GM23338 (cell line): Measurements from ENCODE around the gene MAP3K15. TPM values are rescaled to one million over a fixed set of nuclear protein-coding genes. Genes with fewer than 3 reads are reported as not detected.

ENCODE experiments used
- ATAC-seq: fragments of 200-7000 bp; cut with Tn5 transposase; 3 replicates; pipeline ENCODE4 v1.9.1; 2020
- DNase-seq: peaks from one replicate; pipeline ENCODE4 v3.0.0-alpha.2; 2015; ENCODE audit warnings: low spot score
- H2AFZ ChIP-seq: fragments of 200-600 bp; sonication (generic); 2 replicates; pipeline ENCODE4 v1.8.0; 2016; ENCODE audit warnings: antibody characterized with exemption, mild to moderate bottlenecking, moderate library complexity
- H3F3A ChIP-seq: fragments of 200-600 bp; sonication (generic); replicated peaks from 2 replicates; pipeline ENCODE4 v1.8.0; 2017; ENCODE audit warnings: antibody characterized with exemption, mixed run types, low read depth
- H3K27ac ChIP-seq: fragments of 200-600 bp; sonication (generic); 2 replicates; pipeline ENCODE4 v1.6.1; 2016; ENCODE audit warnings: low read depth
- H3K27me3 ChIP-seq: fragments of 200-600 bp; sonication (generic); 2 replicates; pipeline ENCODE4 v1.8.0; 2016; ENCODE audit warnings: mild to moderate bottlenecking, mixed run types, moderate library complexity; ENCODE audit not compliant: insufficient read depth
- H3K36me3 ChIP-seq: fragments of 200-600 bp; sonication (generic); 2 replicates; pipeline ENCODE4 v1.8.0; 2016; ENCODE audit warnings: mild to moderate bottlenecking; ENCODE audit not compliant: insufficient read depth
- H3K4me1 ChIP-seq: fragments of 200-600 bp; sonication (generic); 2 replicates; pipeline ENCODE4 v1.8.0; 2016; ENCODE audit warnings: mild to moderate bottlenecking, moderate library complexity; ENCODE audit not compliant: insufficient read depth
- H3K4me2 ChIP-seq: fragments of 200-600 bp; sonication (generic); 2 replicates; pipeline ENCODE4 v1.7.1; 2017; ENCODE audit warnings: mixed run types
- H3K4me3 ChIP-seq: fragments of 200-600 bp; sonication (generic); 2 replicates; pipeline ENCODE4 v1.6.1; 2016; ENCODE audit warnings: mixed run types
- H3K79me2 ChIP-seq: fragments of 200-600 bp; sonication (generic); replicated peaks from 2 replicates; pipeline ENCODE4 v1.8.0; 2017; ENCODE audit warnings: mild to moderate bottlenecking; ENCODE audit not compliant: insufficient read depth
- H3K9me2 ChIP-seq: fragments of 200-600 bp; sonication (generic); 2 replicates; pipeline ENCODE4 v1.8.0; 2017; ENCODE audit not compliant: insufficient read depth
- H4K20me1 ChIP-seq: fragments of 200-600 bp; sonication (generic); replicated peaks from 2 replicates; pipeline ENCODE4 v1.8.0; 2017; ENCODE audit warnings: mild to moderate bottlenecking; ENCODE audit not compliant: insufficient read depth
- H3K27ac Mint-ChIP-seq: 2 replicates; pipeline ENCODE4 v1.8.0; 2020; ENCODE audit warnings: inconsistent platforms, mild to moderate bottlenecking, moderate library complexity, mixed read lengths
- H3K27me3 Mint-ChIP-seq: 3 replicates; pipeline ENCODE4 v1.8.0; 2022; ENCODE audit warnings: low read depth, mild to moderate bottlenecking, moderate library complexity, mixed read lengths, inconsistent platforms; ENCODE audit not compliant: insufficient read depth, poor library complexity
- H3K36me3 Mint-ChIP-seq: 3 replicates; pipeline ENCODE4 v1.8.0; 2021; ENCODE audit warnings: low read depth, mild to moderate bottlenecking, inconsistent platforms, moderate library complexity, mixed read lengths
- H3K4me1 Mint-ChIP-seq: 3 replicates; pipeline ENCODE4 v1.8.0; 2020; ENCODE audit warnings: mild to moderate bottlenecking, inconsistent platforms, mixed read lengths
- H3K4me3 Mint-ChIP-seq: 3 replicates; pipeline ENCODE4 v1.8.0; 2021; ENCODE audit warnings: moderate library complexity, mild to moderate bottlenecking, inconsistent platforms, mixed read lengths
- H3K9me3 Mint-ChIP-seq: 3 replicates; pipeline ENCODE4 v1.8.0; 2020; ENCODE audit warnings: moderate library complexity, mild to moderate bottlenecking, inconsistent platforms, mixed read lengths
- CREB1 ChIP-seq: fragments of 250-450 bp; sonication (Bioruptor Pico); IDR thresholded peaks from 2 replicates; pipeline ENCODE4 v1.5.0; 2020; ENCODE audit warnings: low read depth, mild to moderate bottlenecking, moderate library complexity
- ETS1 ChIP-seq: IDR thresholded peaks from 2 replicates; pipeline ENCODE4 v1.6.1; 2016; ENCODE audit warnings: antibody characterized with exemption
- EZH2 ChIP-seq: fragments of 200-600 bp; sonication (generic); IDR thresholded peaks from one replicate; pipeline ENCODE4 v1.8.0; 2017; ENCODE audit warnings: antibody characterized with exemption, mild to moderate bottlenecking, low read depth; ENCODE audit not compliant: unreplicated experiment
- EZH2phosphoT487 ChIP-seq: fragments of 200-600 bp; sonication (generic); IDR thresholded peaks from one replicate; pipeline ENCODE4 v1.8.1; 2018; ENCODE audit warnings: antibody characterized with exemption; ENCODE audit not compliant: unreplicated experiment
- JUNB ChIP-seq: IDR thresholded peaks from one replicate; pipeline ENCODE4 v1.6.1; 2016; ENCODE audit warnings: antibody characterized with exemption; ENCODE audit not compliant: unreplicated experiment
- NANOG ChIP-seq: IDR thresholded peaks from 2 replicates; pipeline ENCODE4 v1.6.1; 2016; ENCODE audit warnings: antibody characterized with exemption, borderline replicate concordance
- POLR2AphosphoS5 ChIP-seq: IDR thresholded peaks from 2 replicates; pipeline ENCODE4 v1.6.1; 2016; ENCODE audit warnings: antibody characterized with exemption, low read depth
- STAT1 ChIP-seq: IDR thresholded peaks from one replicate; pipeline ENCODE4 v1.6.1; 2016; ENCODE audit warnings: antibody characterized with exemption; ENCODE audit not compliant: unreplicated experiment
- ZNF114 ChIP-seq: fragments of 250-450 bp; sonication (Bioruptor Pico); IDR thresholded peaks from 2 replicates; pipeline ENCODE4 v1.5.0; 2020; ENCODE audit warnings: mild to moderate bottlenecking, moderate library complexity
- ZNF331 ChIP-seq: fragments of 250-450 bp; sonication (Bioruptor Pico); IDR thresholded peaks from 2 replicates; pipeline ENCODE4 v1.5.0; 2020; ENCODE audit warnings: low read depth, mild to moderate bottlenecking, moderate library complexity
- polyA plus RNA-seq: library from polyadenylated mRNA; unstranded; fragments of >200 nt; fragmentation: Nextera tagmentation; extraction: Ambion mirVana; gene quantifications from 2 replicates; pipeline ENCODE4 v1.2.1, GENCODE V29; 2016
- total RNA-seq: library from RNA; depleted of rRNA; stranded (reverse); fragments of >200 nt; shearing (Covaris generic); gene quantifications from 2 replicates; pipeline ENCODE4 v1.2.3, GENCODE V29; 2014
- TF ChIP-seq, protein P1 (sequence below), 2 experiments: fragments of 200-600 bp in 1 of 2; sonication (generic) in 1 of 2; conservative IDR thresholded peaks; 2 replicates each; pipeline versions ENCODE4 v1.5.1 to v1.6.1; 2016 to 2017; ENCODE audit warnings: antibody characterized with exemption in 2 of 2, low read depth in 2 of 2, mild to moderate bottlenecking in 2 of 2, moderate library complexity in 1 of 2
- TF ChIP-seq, protein P2 (sequence below): fragments of 250-450 bp; sonication (Bioruptor Pico); IDR thresholded peaks from 2 replicates; pipeline ENCODE4 v1.5.0; 2020; ENCODE audit warnings: mild to moderate bottlenecking, moderate library complexity
- TF ChIP-seq, protein P3 (sequence below): IDR thresholded peaks from one replicate; pipeline ENCODE4 v1.6.1; 2018; ENCODE audit warnings: antibody characterized with exemption; ENCODE audit not compliant: unreplicated experiment

MAP3K15 gene
- total and polyA plus RNA-seq, 2 experiments from 2014 or later: 0.40 to 3.1 TPM

DNA sequence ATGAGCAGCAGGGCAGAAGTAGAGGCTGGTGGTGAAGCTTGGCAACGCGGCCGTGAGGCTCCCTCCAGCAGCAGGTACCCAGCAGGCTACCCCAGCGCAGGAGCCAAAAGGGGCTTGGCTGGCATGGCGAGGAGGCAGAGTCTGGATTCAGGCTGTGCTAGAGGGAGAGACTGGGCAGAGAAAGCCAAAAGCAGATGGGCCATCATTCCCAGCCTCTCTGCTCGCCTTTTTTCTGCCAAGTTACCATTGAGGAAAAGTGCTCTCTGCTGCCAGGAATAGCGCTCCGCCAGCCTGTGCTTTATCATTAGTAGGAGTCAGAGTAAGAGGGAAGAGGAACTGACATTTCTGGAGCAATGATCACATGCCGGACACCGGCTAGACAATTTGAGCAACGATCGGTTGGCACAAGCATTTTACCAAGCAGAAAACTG, 28.7 kb upstream of the MAP3K15 start:
- no peak overlapping the region for H3K4me3 Mint-ChIP-seq

More for the DNA sequence above, 28.7 kb upstream of the MAP3K15 start:
- Mint-ChIP-seq H3K27ac (no peak overlapping the region), H3K9me3 (no peaks in the 10 kb centered on the region), H3K4me1 (no peaks in the 10 kb centered on the region; the same call in 2 of the 3 replicates), H3K27me3 (peaks cover 8% of the 10 kb centered on the region), H3K36me3 (peaks cover 2% of the 10 kb centered on the region; the same call in 2 of the 3 replicates)
- Histone ChIP-seq H3K4me3 (no peak overlapping the region), H3K9me2 (no peaks in the 10 kb centered on the region), H3K36me3 (no peaks in the 10 kb centered on the region), H3K4me2 (no peak overlapping the region), H3K27me3 (no peaks in the 10 kb centered on the region), H3K79me2 (no peaks in the 10 kb centered on the region), H4K20me1 (no peaks in the 10 kb centered on the region), H3K27ac (no peak overlapping the region), H3K4me1 (no peaks in the 10 kb centered on the region), H3F3A (no peaks in the 10 kb centered on the region), H2AFZ (no peak overlapping the region)
- no peak for DNase-seq
- TF ChIP-seq, protein P1, sequence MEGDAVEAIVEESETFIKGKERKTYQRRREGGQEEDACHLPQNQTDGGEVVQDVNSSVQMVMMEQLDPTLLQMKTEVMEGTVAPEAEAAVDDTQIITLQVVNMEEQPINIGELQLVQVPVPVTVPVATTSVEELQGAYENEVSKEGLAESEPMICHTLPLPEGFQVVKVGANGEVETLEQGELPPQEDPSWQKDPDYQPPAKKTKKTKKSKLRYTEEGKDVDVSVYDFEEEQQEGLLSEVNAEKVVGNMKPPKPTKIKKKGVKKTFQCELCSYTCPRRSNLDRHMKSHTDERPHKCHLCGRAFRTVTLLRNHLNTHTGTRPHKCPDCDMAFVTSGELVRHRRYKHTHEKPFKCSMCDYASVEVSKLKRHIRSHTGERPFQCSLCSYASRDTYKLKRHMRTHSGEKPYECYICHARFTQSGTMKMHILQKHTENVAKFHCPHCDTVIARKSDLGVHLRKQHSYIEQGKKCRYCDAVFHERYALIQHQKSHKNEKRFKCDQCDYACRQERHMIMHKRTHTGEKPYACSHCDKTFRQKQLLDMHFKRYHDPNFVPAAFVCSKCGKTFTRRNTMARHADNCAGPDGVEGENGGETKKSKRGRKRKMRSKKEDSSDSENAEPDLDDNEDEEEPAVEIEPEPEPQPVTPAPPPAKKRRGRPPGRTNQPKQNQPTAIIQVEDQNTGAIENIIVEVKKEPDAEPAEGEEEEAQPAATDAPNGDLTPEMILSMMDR (conservative IDR thresholded peaks at IDR 0.05; ENCODE audit: low read depth in 2 of 2): no peak
- TF ChIP-seq CREB1 (no peak), ZNF331 (CRISPR knock-in tag) (no peak), EZH2 (no peak), EZH2phosphoT487 (no peak), JUNB (no peak), ZNF114 (CRISPR knock-in tag) (no peak), NANOG (no peak), POLR2AphosphoS5 (no peak), STAT1 (no peak), ETS1 (no peak)
- TF ChIP-seq, protein P2, sequence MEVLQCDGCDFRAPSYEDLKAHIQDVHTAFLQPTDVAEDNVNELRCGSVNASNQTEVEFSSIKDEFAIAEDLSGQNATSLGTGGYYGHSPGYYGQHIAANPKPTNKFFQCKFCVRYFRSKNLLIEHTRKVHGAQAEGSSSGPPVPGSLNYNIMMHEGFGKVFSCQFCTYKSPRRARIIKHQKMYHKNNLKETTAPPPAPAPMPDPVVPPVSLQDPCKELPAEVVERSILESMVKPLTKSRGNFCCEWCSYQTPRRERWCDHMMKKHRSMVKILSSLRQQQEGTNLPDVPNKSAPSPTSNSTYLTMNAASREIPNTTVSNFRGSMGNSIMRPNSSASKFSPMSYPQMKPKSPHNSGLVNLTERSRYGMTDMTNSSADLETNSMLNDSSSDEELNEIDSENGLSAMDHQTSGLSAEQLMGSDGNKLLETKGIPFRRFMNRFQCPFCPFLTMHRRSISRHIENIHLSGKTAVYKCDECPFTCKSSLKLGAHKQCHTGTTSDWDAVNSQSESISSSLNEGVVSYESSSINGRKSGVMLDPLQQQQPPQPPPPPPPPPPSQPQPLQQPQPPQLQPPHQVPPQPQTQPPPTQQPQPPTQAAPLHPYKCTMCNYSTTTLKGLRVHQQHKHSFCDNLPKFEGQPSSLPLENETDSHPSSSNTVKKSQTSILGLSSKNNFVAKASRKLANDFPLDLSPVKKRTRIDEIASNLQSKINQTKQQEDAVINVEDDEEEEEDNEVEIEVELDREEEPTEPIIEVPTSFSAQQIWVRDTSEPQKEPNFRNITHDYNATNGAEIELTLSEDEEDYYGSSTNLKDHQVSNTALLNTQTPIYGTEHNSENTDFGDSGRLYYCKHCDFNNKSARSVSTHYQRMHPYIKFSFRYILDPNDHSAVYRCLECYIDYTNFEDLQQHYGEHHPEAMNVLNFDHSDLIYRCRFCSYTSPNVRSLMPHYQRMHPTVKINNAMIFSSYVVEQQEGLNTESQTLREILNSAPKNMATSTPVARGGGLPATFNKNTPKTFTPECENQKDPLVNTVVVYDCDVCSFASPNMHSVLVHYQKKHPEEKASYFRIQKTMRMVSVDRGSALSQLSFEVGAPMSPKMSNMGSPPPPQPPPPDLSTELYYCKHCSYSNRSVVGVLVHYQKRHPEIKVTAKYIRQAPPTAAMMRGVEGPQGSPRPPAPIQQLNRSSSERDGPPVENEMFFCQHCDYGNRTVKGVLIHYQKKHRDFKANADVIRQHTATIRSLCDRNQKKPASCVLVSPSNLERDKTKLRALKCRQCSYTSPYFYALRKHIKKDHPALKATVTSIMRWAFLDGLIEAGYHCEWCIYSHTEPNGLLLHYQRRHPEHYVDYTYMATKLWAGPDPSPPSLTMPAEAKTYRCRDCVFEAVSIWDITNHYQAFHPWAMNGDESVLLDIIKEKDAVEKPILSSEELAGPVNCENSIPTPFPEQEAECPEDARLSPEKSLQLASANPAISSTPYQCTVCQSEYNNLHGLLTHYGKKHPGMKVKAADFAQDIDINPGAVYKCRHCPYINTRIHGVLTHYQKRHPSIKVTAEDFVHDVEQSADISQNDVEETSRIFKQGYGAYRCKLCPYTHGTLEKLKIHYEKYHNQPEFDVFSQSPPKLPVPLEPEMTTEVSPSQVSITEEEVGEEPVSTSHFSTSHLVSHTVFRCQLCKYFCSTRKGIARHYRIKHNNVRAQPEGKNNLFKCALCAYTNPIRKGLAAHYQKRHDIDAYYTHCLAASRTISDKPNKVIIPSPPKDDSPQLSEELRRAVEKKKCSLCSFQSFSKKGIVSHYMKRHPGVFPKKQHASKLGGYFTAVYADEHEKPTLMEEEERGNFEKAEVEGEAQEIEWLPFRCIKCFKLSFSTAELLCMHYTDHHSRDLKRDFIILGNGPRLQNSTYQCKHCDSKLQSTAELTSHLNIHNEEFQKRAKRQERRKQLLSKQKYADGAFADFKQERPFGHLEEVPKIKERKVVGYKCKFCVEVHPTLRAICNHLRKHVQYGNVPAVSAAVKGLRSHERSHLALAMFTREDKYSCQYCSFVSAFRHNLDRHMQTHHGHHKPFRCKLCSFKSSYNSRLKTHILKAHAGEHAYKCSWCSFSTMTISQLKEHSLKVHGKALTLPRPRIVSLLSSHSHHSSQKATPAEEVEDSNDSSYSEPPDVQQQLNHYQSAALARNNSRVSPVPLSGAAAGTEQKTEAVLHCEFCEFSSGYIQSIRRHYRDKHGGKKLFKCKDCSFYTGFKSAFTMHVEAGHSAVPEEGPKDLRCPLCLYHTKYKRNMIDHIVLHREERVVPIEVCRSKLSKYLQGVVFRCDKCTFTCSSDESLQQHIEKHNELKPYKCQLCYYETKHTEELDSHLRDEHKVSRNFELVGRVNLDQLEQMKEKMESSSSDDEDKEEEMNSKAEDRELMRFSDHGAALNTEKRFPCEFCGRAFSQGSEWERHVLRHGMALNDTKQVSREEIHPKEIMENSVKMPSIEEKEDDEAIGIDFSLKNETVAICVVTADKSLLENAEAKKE (CRISPR knock-in tag): no peak
- TF ChIP-seq, protein P3, sequence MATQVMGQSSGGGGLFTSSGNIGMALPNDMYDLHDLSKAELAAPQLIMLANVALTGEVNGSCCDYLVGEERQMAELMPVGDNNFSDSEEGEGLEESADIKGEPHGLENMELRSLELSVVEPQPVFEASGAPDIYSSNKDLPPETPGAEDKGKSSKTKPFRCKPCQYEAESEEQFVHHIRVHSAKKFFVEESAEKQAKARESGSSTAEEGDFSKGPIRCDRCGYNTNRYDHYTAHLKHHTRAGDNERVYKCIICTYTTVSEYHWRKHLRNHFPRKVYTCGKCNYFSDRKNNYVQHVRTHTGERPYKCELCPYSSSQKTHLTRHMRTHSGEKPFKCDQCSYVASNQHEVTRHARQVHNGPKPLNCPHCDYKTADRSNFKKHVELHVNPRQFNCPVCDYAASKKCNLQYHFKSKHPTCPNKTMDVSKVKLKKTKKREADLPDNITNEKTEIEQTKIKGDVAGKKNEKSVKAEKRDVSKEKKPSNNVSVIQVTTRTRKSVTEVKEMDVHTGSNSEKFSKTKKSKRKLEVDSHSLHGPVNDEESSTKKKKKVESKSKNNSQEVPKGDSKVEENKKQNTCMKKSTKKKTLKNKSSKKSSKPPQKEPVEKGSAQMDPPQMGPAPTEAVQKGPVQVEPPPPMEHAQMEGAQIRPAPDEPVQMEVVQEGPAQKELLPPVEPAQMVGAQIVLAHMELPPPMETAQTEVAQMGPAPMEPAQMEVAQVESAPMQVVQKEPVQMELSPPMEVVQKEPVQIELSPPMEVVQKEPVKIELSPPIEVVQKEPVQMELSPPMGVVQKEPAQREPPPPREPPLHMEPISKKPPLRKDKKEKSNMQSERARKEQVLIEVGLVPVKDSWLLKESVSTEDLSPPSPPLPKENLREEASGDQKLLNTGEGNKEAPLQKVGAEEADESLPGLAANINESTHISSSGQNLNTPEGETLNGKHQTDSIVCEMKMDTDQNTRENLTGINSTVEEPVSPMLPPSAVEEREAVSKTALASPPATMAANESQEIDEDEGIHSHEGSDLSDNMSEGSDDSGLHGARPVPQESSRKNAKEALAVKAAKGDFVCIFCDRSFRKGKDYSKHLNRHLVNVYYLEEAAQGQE: no peak
- no peak for ATAC-seq
